Ascending aorta (tissue), 2 donors: ENCODE measurements around the gene STEAP1. TPM values are rescaled to one million over a fixed set of nuclear protein-coding genes. Genes with fewer than 3 reads are reported as not detected.
"Not testable (repeated sequence)": the region's sequence is repeated elsewhere in the genome, so short reads cannot be mapped to it uniquely, and the experiment has no call there.

Source experiments
- DNase-seq, 2 donors: peaks; one replicate each; pipeline ENCODE4 v3.0.0-alpha.2; 2019; ENCODE audit warnings: low spot score in 2 of 2
- H3K27ac ChIP-seq, 2 donors: fragments of 200-600 bp; sonication (generic); one replicate each; pipeline ENCODE4 v1.5.1; 2016 to 2017; ENCODE audit warnings: mild to moderate bottlenecking in 1 of 2
- H3K27me3 ChIP-seq: fragments of 200-600 bp; sonication (generic); one replicate; pipeline ENCODE4 v1.5.1; 2017
- H3K36me3 ChIP-seq, 2 donors: fragments of 200-600 bp; sonication (generic); one replicate each; pipeline ENCODE4 v1.5.1; 2016
- H3K4me1 ChIP-seq, 2 donors: fragments of 200-600 bp; sonication (generic); one replicate each; pipeline ENCODE4 v1.5.1; 2016 to 2017; ENCODE audit warnings: mild to moderate bottlenecking in 1 of 2
- H3K4me3 ChIP-seq, 2 donors: fragments of 200-600 bp; sonication (generic); one replicate each; pipeline ENCODE4 v1.5.1; 2016 to 2017; ENCODE audit warnings: mild to moderate bottlenecking in 1 of 2
- H3K9me3 ChIP-seq, 2 donors: fragments of 200-600 bp; sonication (generic); one replicate each; pipeline ENCODE4 v1.5.1; 2016
- intact Hi-C: fragments of 100-400 bp; cut with DNase I; formaldehyde crosslinking; loops from one replicate; pipeline ENCODE4 v1.15.1; 2023
- total RNA-seq: library from RNA; depleted of rRNA; stranded (reverse); fragments of >200 nt; gene quantifications from one replicate; pipeline ENCODE4 v1.1.0, GENCODE V29; 2016
- TF ChIP-seq, protein P1 (sequence below), 3 experiments: fragments of 200-600 bp in 2 of 3; fragments of 450-650 bp in 1 of 3; sonication (generic) in 2 of 3; IDR thresholded peaks; one replicate each; pipeline ENCODE4 v1.5.1; 2016 to 2019; ENCODE audit warnings: antibody characterized with exemption in 3 of 3, mild to moderate bottlenecking in 1 of 3, moderate library complexity in 1 of 3

STEAP1 gene
- total RNA-seq, 1 donor from 2014 or later, result 2.1 TPM

DNA sequence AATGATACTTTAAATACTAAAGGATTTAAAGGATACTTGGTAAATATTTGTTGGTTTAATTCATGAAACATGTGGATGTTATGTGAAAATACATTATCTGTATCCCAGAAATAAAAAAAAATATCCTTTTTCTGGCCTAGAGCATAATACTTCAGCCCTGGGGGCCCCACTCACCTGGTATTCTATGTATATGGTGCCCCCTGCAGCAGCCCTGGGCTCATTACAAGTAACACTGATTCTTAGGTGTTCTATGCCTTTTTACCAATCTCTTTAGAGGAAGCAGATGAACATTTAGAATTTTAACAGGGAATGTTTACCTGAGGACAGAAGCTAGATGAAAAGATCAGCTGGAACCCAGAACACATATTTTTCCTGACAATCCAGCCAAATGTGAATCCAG lies 4.8 kb upstream of the STEAP1 start:
- H3K36me3 ChIP-seq, H3K4me1 ChIP-seq, H3K4me3 ChIP-seq, H3K27ac ChIP-seq, DNase-seq, H3K27me3 ChIP-seq, intact Hi-C loops, H3K9me3 ChIP-seq: not testable (repeated sequence)
- TF ChIP-seq, protein P1, sequence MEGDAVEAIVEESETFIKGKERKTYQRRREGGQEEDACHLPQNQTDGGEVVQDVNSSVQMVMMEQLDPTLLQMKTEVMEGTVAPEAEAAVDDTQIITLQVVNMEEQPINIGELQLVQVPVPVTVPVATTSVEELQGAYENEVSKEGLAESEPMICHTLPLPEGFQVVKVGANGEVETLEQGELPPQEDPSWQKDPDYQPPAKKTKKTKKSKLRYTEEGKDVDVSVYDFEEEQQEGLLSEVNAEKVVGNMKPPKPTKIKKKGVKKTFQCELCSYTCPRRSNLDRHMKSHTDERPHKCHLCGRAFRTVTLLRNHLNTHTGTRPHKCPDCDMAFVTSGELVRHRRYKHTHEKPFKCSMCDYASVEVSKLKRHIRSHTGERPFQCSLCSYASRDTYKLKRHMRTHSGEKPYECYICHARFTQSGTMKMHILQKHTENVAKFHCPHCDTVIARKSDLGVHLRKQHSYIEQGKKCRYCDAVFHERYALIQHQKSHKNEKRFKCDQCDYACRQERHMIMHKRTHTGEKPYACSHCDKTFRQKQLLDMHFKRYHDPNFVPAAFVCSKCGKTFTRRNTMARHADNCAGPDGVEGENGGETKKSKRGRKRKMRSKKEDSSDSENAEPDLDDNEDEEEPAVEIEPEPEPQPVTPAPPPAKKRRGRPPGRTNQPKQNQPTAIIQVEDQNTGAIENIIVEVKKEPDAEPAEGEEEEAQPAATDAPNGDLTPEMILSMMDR (IDR thresholded peaks at IDR 0.05), result peak in 1 of 3 experiments; percentile 23

DNA sequence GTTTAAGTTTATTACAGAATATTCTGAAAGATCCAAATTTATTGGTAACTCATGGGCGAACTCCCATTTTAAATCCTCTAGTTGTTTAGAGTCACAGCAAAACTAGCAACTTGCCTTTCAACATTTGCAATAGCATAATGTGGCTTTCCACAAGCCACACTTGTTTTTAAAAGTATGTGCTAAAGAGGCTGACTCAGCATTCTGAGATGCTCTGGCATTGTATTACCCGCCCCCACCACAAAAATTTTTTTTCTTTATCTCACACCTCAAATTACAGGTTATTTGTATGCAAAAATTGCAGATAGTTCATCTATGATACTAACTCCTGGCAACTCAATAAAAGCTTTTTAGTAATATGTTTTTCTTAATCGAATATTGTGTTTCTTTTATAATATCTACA lies 2.4 kb upstream of the STEAP1 start:
- intact Hi-C loops, result loop anchor here (5.0 to 10.0 kb wide), 2 partner anchors 143 to 195 kb away; partner anchors contain the start of gene GTPBP10
- DNase-seq, H3K4me3 ChIP-seq, H3K27ac ChIP-seq, H3K36me3 ChIP-seq, H3K27me3 ChIP-seq, H3K4me1 ChIP-seq, H3K9me3 ChIP-seq: not testable (repeated sequence)

DNA sequence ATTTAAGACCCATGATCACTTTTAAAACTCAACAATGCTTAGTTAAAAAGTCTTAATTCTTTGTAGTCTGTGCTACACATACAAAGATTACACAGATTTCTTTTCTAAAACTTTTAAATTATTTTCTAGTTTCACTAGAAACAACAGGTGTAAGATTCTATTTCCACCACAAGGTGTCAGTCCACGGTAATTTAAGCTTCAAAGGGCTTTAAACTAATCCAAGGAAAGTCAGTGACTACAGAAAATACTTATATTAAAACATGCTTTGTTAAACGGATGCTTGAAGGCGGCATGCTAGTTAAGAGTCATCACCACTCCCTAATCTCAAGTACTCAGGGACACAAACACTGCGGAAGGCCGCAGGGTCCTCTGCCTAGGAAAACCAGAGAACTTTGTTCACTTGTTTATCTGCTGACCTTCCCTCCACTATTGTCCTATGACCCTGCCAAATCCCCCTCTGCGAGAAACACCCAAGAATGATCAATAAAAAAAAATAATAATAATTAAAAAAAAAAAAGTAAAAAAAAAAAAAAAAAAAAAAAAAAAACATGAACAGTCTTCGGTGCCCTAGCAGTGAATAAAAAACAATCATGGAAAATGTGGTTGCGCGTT lies 1.5 kb upstream of the STEAP1 start:
- not testable (repeated sequence) for H3K36me3 ChIP-seq, H3K4me1 ChIP-seq, H3K27ac ChIP-seq, DNase-seq, H3K27me3 ChIP-seq, H3K9me3 ChIP-seq, H3K4me3 ChIP-seq
- TF ChIP-seq, protein P1 (IDR thresholded peaks at IDR 0.05), result peak; percentile 43 to 62 (median 51)
- intact Hi-C loops, result loop anchor here (5.0 to 10.0 kb wide), 2 partner anchors 142 to 195 kb away; partner anchors contain the start of gene GTPBP10

DNA sequence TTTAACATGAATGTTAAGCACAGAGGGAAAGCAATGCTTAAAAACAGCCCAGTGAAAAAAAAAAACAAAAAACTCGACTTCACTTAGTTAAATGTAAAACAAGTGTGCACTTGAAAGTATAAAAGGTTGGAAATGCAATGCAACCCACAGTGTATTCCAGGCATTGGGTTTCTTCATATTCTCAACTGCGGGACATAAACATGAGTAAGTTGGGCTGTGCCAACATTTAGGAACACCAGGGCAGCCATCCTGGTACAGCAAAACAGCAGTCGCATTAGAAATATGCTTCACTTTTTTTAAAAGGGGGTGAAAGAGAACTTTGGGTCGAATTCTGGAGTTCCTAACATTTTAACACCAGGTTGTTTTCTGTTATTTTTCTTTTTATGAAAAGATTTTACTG lies 937 bp downstream of the STEAP1 start:
- intact Hi-C loops, result loop anchor here (10.0 kb wide), 1 partner anchor 140 kb away; no protein-coding TSS in a partner anchor
- no peak overlapping the region for H3K27ac ChIP-seq
- TF ChIP-seq, protein P1 (IDR thresholded peaks at IDR 0.05), result no peak

DNA sequence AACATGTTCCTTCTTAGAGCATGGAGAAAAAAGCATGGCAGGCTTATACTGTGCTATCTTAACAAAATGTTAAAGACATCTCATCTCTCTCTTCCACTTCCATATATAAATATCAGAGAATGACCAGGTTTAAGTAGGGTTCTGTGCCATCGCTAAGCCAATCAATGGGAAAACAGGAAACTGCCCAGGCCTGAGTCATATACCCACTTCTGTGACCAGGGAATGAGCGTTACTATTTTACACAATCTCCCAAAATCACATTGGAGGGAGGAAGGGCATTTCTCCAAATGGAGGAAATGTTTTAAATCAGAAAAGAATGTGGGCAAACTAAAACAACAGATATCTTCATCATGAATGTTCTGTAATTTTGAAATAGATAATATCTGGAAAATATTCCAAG lies 3.1 kb downstream of the STEAP1 start:
- not testable (repeated sequence) for H3K9me3 ChIP-seq, H3K27ac ChIP-seq, H3K27me3 ChIP-seq, H3K36me3 ChIP-seq, DNase-seq, H3K4me3 ChIP-seq, H3K4me1 ChIP-seq
- intact Hi-C loops, result loop anchor here (10.0 kb wide), 1 partner anchor 137 kb away; no protein-coding TSS in a partner anchor

More for the DNA sequence above, 937 bp downstream of the STEAP1 start:
- DNase-seq, result no peak
- H3K4me3 ChIP-seq, result no peak overlapping the region
- no peaks in the 10 kb centered on the region for H3K27me3 ChIP-seq
- H3K9me3 ChIP-seq, result no peaks in the 10 kb centered on the region
- no peaks in the 10 kb centered on the region for H3K4me1 ChIP-seq
- no peaks in the 10 kb centered on the region for H3K36me3 ChIP-seq

DNA sequence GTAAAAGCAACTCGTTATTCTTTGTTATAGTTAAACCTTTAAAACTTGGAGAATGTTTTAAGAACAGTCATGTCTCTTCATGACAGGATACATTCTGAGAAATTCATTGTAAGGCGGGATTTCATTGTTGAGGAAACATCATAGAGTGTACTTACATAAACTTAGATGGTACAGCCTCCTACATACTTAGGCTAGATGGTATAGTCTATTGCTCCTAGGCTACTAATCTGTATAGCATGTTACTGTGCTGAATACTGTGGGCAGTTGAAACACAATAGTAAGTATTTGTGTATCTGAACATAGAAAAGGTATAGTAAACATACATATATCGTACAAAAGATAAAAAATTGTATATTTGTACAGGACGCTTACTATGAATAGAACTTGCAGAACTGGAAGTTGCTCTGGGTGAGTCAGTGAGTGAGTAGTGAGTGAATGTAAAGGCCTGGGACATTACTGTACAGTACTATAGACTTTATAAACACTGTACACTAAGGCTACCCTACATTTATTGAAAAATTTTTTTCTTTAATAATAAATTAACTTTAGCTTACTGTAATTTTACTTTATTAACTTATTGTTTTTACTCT lies 3.6 kb downstream of the STEAP1 start:
- intact Hi-C loops, result loop anchor here (10.0 kb wide), 1 partner anchor 137 kb away; no protein-coding TSS in a partner anchor
- H3K36me3 ChIP-seq, H3K4me3 ChIP-seq, H3K27ac ChIP-seq, DNase-seq, H3K9me3 ChIP-seq, H3K27me3 ChIP-seq, H3K4me1 ChIP-seq: not testable (repeated sequence)

DNA sequence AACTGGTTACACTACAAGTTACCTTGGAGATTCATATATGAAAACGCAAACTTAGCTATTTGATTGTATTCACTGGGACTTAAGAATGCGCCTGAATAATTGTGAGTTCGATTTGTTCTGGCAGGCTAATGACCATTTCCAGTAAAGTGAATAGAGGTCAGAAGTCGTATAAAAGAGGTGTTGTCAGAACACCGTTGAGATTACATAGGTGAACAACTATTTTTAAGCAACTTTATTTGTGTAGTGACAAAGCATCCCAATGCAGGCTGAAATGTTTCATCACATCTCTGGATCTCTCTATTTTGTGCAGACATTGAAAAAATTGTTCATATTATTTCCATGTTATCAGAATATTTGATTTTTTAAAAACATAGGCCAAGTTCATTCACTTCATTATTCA lies 9.3 kb downstream of the STEAP1 start:
- Histone ChIP-seq H3K4me1 (no peaks in the 10 kb centered on the region), H3K4me3 (no peak overlapping the region), H3K27ac (no peak overlapping the region), H3K36me3 (no peaks in the 10 kb centered on the region), H3K9me3 (no peaks in the 10 kb centered on the region), H3K27me3 (no peaks in the 10 kb centered on the region)
- intact Hi-C loops, result no loop called here
- TF ChIP-seq, protein P1 (IDR thresholded peaks at IDR 0.05), result no peak
- no peak for DNase-seq
